ENCODE data around the gene ZNF579.

Gene ZNF579

GRCh38 chr19:55580628-55581144 lies at the start of gene ZNF579:
Gene ZNF579 (minus strand): TSS chr19:55580848. CDS start chr19:55579639, 1,209 bp downstream.
- peak; percentile 56 for DNase-seq (ENCODE audit: low read depth)

GRCh38 chr19:55626350-55626749 lies 45.7 kb upstream of the ZNF579 start:
- peak; percentile 31 for DNase-seq (ENCODE audit: low read depth)

- no peak for DNase-seq (ENCODE audit: low read depth)
Observed at GRCh38 chr19:55625004-55625326, 44.3 kb upstream of the ZNF579 start.

GRCh38 chr19:55624109-55625003 lies 43.7 kb upstream of the ZNF579 start, which contains the start of gene ZNF784:
Gene ZNF784 (minus strand): TSS chr19:55624566. CDS start chr19:55624561, 5 bp downstream.
- DNase-seq (ENCODE audit: low read depth) = peak; percentile 88

- DNase-seq (ENCODE audit: low read depth) = no peak
Observed at GRCh38 chr19:55623561-55623960, 42.9 kb upstream of the ZNF579 start.

- DNase-seq (ENCODE audit: low read depth) = no peak
Observed at GRCh38 chr19:55623130-55623529, 42.5 kb upstream of the ZNF579 start.

- DNase-seq (ENCODE audit: low read depth) = no peak
Observed at GRCh38 chr19:55622242-55622969, 41.8 kb upstream of the ZNF579 start.

GRCh38 chr19:55621673-55622231 lies 41.1 kb upstream of the ZNF579 start:
- DNase-seq (ENCODE audit: low read depth) = no peak

GRCh38 chr19:55621205-55621672 lies 40.6 kb upstream of the ZNF579 start:
- no peak for DNase-seq (ENCODE audit: low read depth)

GRCh38 chr19:55620410-55621204 lies 40.0 kb upstream of the ZNF579 start:
- no peak for DNase-seq (ENCODE audit: low read depth)

GRCh38 chr19:55619286-55619685 lies 38.6 kb upstream of the ZNF579 start:
- DNase-seq (ENCODE audit: low read depth) = no peak

- DNase-seq (ENCODE audit: low read depth) = no peak
Observed at GRCh38 chr19:55618426-55618825, 37.8 kb upstream of the ZNF579 start.

GRCh38 chr19:55617426-55617825 lies 36.8 kb upstream of the ZNF579 start:
- DNase-seq (ENCODE audit: low read depth) = no peak

GRCh38 chr19:55616395-55616875 lies 35.8 kb upstream of the ZNF579 start:
- no peak for DNase-seq (ENCODE audit: low read depth)

GRCh38 chr19:55615543-55616394 lies 35.1 kb upstream of the ZNF579 start:
- DNase-seq (ENCODE audit: low read depth) = no peak

- no peak for DNase-seq (ENCODE audit: low read depth)
Observed at GRCh38 chr19:55614711-55615542, 34.3 kb upstream of the ZNF579 start.

- no peak for DNase-seq (ENCODE audit: low read depth)
Observed at GRCh38 chr19:55613930-55614710, 33.5 kb upstream of the ZNF579 start.

- DNase-seq (ENCODE audit: low read depth) = no peak
Observed at GRCh38 chr19:55613396-55613795, 32.7 kb upstream of the ZNF579 start.

Data from activated T-helper 1 cell treated with Interleukin-2 at 50 U/mL for 16 hours (primary cell).